Osteocyte (in vitro differentiated cells): ENCODE measurements around the gene BCL2L1. TPM values are rescaled to one million over a fixed set of nuclear protein-coding genes. Genes with fewer than 3 reads are reported as not detected.

Experiments
- DNase-seq: peaks from one replicate; pipeline ENCODE4 v3.0.0; 2021; ENCODE audit warnings: mixed read lengths; ENCODE audit not compliant: unreplicated experiment; ENCODE audit errors: extremely low spot score
- H3K27ac Mint-ChIP-seq: one replicate; pipeline ENCODE4 v1.8.0; 2021; ENCODE audit warnings: mild to moderate bottlenecking, mixed read lengths; ENCODE audit not compliant: unreplicated experiment
- H3K27me3 Mint-ChIP-seq: one replicate; pipeline ENCODE4 v1.8.0; 2021; ENCODE audit warnings: mixed read lengths; ENCODE audit not compliant: unreplicated experiment
- H3K36me3 Mint-ChIP-seq: one replicate; pipeline ENCODE4 v1.8.0; 2021; ENCODE audit warnings: mixed read lengths; ENCODE audit not compliant: unreplicated experiment
- H3K4me1 Mint-ChIP-seq: one replicate; pipeline ENCODE4 v1.8.0; 2021; ENCODE audit warnings: mixed read lengths; ENCODE audit not compliant: unreplicated experiment
- H3K4me3 Mint-ChIP-seq: one replicate; pipeline ENCODE4 v1.8.0; 2021; ENCODE audit warnings: mild to moderate bottlenecking, moderate library complexity, mixed read lengths; ENCODE audit not compliant: unreplicated experiment
- H3K9me3 Mint-ChIP-seq: one replicate; pipeline ENCODE4 v1.8.0; 2021; ENCODE audit warnings: mixed read lengths; ENCODE audit not compliant: unreplicated experiment
- total RNA-seq: library from RNA; stranded (reverse); gene quantifications from 2 replicates; pipeline ENCODE4 v1.2.1, GENCODE V29; 2021
- TF ChIP-seq, protein P1 (sequence below): fragments of 200-600 bp; sonication (generic); IDR thresholded peaks from 2 replicates; pipeline ENCODE4 v1.5.0; 2021; ENCODE audit warnings: antibody characterized with exemption, mild to moderate bottlenecking, moderate library complexity

The BCL2L1 gene
- total RNA-seq, 1 donor from 2014 or later: 67.0 TPM

DNA sequence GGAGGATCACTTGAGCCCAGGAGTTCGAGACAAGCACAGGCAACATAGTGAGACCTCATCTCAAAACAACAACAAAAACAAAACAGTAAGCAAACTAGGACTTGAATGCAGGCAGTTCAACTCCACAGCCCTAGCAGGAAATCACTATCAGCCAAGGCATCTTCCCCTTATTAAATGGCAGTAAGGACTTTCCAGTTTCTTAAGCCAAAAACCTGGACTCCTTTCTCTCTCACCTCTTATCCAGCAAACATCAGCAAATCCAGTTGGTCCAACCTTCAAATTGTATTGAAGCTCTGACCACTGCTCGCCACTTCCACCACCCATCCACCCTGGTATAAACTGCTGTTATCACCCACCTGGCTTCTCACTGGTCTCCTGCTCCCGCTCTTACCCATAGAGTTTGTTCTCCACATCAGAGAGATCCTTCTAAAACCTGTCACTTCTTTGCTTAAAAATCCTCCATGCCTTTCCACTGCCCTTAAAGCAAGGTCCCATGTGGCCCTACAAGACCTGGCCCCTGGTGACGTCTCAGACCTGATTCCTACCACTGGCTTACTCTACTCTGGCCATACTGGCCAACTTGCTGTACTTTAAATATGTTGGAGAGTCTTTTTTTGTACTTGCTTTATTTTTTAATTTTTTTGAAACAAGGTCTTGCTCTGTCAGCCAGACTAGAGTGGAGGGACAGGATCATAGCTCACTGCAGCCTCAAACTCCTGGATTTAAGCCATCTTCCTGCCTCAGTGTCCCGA, 27.6 kb downstream of the BCL2L1 start:
- H3K9me3 Mint-ChIP-seq: no peaks in the 10 kb centered on the region
- peaks cover 57% of the 10 kb centered on the region for H3K4me1 Mint-ChIP-seq
- H3K36me3 Mint-ChIP-seq: peaks cover 11% of the 10 kb centered on the region
- no peak overlapping the region for H3K4me3 Mint-ChIP-seq
- no peaks in the 10 kb centered on the region for H3K27me3 Mint-ChIP-seq
- peak overlapping the region; percentile 48 for H3K27ac Mint-ChIP-seq
- TF ChIP-seq, protein P1, sequence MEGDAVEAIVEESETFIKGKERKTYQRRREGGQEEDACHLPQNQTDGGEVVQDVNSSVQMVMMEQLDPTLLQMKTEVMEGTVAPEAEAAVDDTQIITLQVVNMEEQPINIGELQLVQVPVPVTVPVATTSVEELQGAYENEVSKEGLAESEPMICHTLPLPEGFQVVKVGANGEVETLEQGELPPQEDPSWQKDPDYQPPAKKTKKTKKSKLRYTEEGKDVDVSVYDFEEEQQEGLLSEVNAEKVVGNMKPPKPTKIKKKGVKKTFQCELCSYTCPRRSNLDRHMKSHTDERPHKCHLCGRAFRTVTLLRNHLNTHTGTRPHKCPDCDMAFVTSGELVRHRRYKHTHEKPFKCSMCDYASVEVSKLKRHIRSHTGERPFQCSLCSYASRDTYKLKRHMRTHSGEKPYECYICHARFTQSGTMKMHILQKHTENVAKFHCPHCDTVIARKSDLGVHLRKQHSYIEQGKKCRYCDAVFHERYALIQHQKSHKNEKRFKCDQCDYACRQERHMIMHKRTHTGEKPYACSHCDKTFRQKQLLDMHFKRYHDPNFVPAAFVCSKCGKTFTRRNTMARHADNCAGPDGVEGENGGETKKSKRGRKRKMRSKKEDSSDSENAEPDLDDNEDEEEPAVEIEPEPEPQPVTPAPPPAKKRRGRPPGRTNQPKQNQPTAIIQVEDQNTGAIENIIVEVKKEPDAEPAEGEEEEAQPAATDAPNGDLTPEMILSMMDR: no peak
- DNase-seq: no peak

DNA sequence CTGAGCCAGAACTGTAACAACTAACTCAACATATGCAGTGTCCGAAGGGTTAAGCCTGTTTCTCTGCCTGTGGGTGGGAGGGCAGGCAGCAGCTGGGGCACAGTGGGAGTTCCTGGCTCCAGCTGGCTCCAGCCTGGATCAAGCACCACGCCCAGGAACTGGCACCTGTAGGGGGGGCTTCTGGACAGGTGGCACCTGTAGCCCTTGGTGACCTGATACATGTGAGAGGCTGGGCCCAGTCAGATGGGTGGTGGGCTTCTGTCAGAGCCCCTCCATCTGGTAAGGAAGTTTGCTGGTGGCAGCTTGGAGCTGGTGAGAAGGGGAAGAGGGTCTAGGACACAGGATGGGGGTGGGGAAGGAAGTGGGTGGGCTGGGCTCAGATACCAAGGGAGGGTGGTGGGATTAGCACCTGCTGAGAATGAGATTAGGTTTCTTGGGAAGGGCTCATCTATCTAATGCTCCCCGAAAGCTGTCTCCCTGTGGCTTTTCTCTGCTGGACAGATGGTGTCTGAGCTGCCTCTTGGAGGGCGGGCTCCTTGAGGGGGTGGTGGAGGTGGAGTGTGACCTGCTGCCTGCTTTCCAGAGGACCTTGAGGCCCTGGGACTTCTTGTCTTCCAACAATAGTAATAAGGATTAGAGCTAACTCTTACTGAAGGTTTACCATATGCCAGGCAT, 28.5 kb downstream of the BCL2L1 start:
- no peak for DNase-seq
- H3K4me1 Mint-ChIP-seq: peaks cover 49% of the 10 kb centered on the region
- TF ChIP-seq, protein P1: no peak
- H3K27me3 Mint-ChIP-seq: no peaks in the 10 kb centered on the region
- peaks cover 11% of the 10 kb centered on the region for H3K36me3 Mint-ChIP-seq
- H3K4me3 Mint-ChIP-seq: no peak overlapping the region
- peak overlapping the region; percentile 60 for H3K27ac Mint-ChIP-seq
- no peaks in the 10 kb centered on the region for H3K9me3 Mint-ChIP-seq

DNA sequence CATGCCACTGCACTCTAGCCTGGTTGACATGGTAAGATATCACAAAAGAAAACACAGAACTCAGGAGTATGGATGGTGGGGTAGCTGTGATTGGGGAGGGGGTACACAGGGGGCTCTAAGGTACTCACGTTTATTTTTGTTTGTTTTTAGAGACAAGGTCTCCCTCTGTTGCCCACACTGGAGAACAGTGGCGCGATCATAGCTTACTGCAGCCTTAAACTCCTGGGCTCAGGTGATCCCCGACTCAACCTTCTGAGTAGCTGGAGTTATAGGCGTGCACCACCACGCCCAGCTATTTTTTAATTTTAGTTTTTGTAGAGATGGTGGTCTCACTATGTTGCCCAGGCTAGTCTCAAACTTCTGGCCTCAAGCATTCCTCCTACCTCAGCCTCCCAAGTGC, 29.3 kb downstream of the BCL2L1 start:
- Mint-ChIP-seq H3K36me3 (peaks cover 14% of the 10 kb centered on the region), H3K27ac (no peak overlapping the region), H3K9me3 (no peaks in the 10 kb centered on the region), H3K4me3 (no peak overlapping the region), H3K4me1 (peaks cover 44% of the 10 kb centered on the region), H3K27me3 (no peaks in the 10 kb centered on the region)
- no peak for DNase-seq
- TF ChIP-seq, protein P1: no peak

DNA sequence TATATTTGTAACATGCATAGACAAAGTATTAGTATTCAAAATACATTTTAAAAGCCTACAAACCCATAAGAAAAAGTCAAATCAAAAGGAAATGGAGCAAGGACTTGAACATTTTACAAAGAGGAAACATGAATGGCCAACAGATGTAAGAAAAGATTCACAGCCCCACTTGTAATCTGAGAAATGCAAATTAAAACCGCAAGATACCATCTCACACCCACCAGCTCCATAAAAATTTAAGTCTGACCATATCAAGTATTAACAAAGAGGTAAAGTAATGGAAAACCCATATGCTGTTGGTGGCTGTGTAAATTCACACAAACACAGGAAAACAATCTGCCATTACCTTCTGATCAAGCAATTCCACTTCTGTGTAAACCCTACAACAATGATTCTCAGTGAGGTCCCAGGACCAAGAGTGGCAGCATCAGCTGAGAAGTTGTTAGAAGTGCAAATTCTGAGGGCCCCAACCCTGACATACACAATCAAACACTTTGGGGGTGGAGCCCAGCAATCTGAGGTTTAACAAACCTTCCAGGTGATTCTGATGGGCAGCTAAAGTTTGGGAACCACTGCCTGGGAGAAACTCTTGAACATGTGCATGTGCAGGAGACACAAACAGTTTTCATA, 30.9 kb downstream of the BCL2L1 start:
- Mint-ChIP-seq H3K27me3 (no peaks in the 10 kb centered on the region), H3K27ac (peak overlapping the region; percentile 74), H3K4me3 (no peak overlapping the region), H3K9me3 (no peaks in the 10 kb centered on the region), H3K36me3 (peaks cover 19% of the 10 kb centered on the region), H3K4me1 (peaks cover 44% of the 10 kb centered on the region)
- TF ChIP-seq, protein P1: no peak
- no peak for DNase-seq

DNA sequence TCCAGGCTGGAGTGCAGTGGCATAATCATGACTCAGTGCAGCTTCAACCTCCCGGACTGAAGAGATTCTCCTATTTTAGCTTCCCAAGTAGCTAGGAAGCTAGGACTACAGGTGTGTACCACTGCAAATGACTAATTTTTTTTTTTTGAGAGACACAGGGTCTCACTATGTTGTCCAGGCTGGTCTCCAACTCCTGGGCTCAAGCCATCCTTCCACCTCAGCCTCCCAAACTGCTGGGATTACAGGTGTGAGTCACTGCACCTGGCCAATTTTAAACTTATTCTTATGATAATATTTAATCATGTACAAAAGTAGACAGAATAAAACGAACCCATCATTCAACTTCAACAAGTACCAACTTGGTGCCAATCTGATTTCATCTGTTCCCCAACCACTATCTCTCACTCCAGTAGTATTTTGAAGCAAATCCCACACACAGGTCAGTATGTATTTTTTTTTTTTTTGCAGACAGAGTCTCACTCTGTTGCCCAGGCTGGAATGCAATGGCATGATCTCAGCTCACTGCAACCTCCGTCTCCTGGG, 32.5 kb downstream of the BCL2L1 start:
- peaks cover 27% of the 10 kb centered on the region for H3K36me3 Mint-ChIP-seq
- H3K9me3 Mint-ChIP-seq: no peaks in the 10 kb centered on the region
- TF ChIP-seq, protein P1: no peak
- H3K4me3 Mint-ChIP-seq: no peak overlapping the region
- H3K27ac Mint-ChIP-seq: peak overlapping the region; percentile 55
- no peaks in the 10 kb centered on the region for H3K27me3 Mint-ChIP-seq
- no peak for DNase-seq
- peaks cover 36% of the 10 kb centered on the region for H3K4me1 Mint-ChIP-seq
